Frontal cortex (tissue), 4 donors: ENCODE measurements around the gene MESD. TPM values are rescaled to one million over a fixed set of nuclear protein-coding genes. Genes with fewer than 3 reads are reported as not detected.

Experiments
- DNase-seq, 2 donors: peaks; one replicate each; pipeline ENCODE4 v3.0.0; 2012; ENCODE audit warnings: low spot score in 2 of 2
- FAIRE-seq: peaks from 2 replicates; lab custom pipeline; 2012; peaks lifted over from hg19 to GRCh38; lab: Jason Lieb, UNC
- small RNA-seq: library from RNA; depleted of rRNA; stranded (forward); fragments of <200 nt; gene quantifications from one replicate; pipeline ENCODE3, GENCODE V24; 2014
- total RNA-seq: library from RNA; depleted of rRNA; stranded (reverse); fragments of >200 nt; gene quantifications from one replicate; pipeline ENCODE4 v1.2.3, GENCODE V29; 2014
- donor health status: control.
- donor health status: control.
- donor health status: control.

Gene MESD
- total RNA-seq, 1 donor from 2014 or later, result 12.2 TPM

- DNase-seq (no peak), FAIRE-seq (no peak)
Measured at GRCh38 chr15:80921736-80922410, 67.7 kb downstream of the MESD start.

GRCh38 chr15:80920271-80920699, 69.3 kb downstream of the MESD start:
- DNase-seq (no peak), FAIRE-seq (no peak)

DNA sequence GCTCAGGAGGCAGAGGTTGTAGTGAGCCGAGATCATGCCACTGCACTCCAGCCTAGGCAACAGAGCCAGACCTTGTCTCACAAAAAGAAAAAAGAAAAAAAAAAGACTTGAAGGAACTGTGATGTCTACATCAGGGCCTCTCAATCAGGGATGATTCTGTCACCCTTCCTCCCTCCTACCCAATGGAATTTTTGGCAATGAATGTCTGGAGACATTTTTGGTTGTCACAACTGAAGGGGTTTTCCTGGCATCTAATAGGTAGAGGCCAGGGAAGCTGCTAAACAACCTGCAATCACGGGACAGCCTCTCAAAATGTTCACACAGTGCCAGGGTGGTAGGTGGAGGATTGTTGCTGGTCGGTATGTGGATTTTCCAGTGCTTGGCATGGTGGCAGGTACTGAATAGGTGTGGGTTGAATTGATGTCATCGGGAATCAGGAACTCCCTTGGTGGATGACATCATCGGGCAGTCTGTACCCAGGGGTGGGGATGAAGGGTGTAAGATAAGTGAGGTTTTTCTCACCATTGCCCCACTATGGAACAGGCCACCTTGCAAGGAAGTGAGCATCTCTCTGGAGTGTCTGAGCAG, 71.3 kb downstream of the MESD start:
- DNase-seq, result no peak
- no peak for FAIRE-seq

DNA sequence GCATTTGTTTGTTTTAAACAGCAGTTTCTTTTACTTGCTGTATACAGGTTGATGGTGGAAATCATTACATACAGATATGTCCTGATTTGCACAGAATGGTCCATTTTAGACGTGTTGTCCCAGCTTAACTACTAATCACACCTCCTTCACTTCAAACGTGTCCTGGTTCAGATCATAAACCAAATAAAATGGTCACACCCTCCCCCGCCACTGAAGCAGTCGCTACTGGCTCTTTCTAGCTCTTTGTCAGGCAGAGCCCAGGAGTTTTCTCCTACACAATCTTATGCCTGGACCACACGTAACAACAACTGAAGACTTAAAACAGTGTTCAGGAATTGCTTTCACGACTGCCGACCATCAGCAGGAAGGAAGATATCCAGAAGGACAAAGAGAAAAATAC, 73.6 kb downstream of the MESD start:
- no peak for DNase-seq
- FAIRE-seq, result no peak

GRCh38 chr15:80915472-80915871, 74.1 kb downstream of the MESD start:
- DNase-seq (no peak), FAIRE-seq (no peak)

GRCh38 chr15:80913541-80913940, 76.1 kb downstream of the MESD start:
- FAIRE-seq, result no peak

GRCh38 chr15:80912673-80913072, 76.9 kb downstream of the MESD start:
- FAIRE-seq, result no peak
- no peak for DNase-seq

More at GRCh38 chr15:80913541-80913940, 76.1 kb downstream of the MESD start:
- DNase-seq, result no peak

DNA sequence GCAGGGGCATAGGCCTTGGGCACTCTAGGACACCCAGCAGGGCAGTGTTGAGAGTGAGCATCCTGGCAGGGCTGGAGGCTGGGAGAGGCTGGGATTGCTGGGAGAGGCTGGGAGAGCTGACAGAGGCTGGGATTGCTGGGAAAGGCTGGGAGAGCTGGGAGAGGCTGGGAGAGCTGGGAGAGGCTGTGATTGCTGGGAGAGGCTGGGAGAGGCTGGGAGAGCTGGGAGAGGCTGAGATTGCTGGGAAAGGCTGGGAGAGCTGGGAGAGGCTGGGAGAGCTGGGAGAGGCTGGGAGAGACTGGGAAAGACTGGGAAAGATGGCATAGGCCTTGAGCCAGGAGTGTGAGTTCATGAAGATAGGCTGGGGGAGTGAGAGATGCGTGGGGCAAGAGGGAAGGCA, 77.8 kb downstream of the MESD start:
- FAIRE-seq (no peak), DNase-seq (no peak)

- DNase-seq (no peak), FAIRE-seq (no peak)
Measured at GRCh38 chr15:80906159-80906766, 83.4 kb downstream of the MESD start.

DNA sequence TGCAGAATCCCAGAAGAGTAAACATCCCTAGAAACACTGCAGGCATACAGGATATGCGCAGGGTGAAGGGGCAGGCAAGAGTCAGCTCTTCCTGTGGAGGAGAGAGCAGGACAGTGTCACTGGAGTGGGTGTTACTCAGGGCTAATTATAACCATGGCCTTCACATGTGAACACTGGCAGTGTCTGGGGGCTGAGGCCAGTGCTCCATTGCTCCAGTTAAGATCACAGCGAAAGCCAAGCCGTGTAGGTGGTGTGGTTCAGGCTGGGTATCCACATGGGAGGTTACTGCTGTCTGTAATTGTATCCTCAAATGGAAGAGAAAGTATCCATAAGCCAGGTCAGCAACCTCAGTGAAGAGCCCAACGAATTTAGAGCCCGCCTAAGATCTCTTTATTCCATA, 84.6 kb downstream of the MESD start:
- no peak for FAIRE-seq

DNA sequence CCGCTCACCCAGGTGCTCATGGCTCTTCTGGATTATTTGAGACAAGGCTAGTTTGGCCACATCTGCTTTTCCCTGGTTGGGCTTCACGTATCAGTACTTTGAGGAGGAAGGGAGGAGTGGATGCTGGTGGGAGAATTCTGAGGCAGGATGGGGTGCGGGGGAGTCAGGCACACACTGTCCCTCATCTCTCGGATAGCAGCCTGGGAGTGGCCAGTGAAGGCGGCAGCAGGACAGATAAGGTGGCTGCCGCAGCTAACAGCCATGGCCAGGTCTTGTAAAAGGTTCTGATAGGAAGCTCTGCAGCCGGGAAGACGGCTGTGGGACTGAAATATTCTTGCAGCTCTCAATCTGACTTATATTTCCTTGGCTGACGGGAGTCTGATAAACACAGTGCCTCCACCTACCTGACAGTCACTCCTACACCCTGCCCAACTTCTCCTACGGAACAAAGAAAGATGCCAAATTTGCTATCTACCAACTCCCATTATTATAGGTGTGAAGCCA, 87.3 kb downstream of the MESD start:
- DNase-seq, result no peak
- FAIRE-seq, result no peak

More for the DNA sequence above, 84.6 kb downstream of the MESD start:
- no peak for DNase-seq

GRCh38 chr15:80898040-80898439, 91.6 kb downstream of the MESD start:
- FAIRE-seq, result no peak

More at GRCh38 chr15:80898040-80898439, 91.6 kb downstream of the MESD start:
- no peak for DNase-seq

Small RNAs within 50 kb of the gene (small RNA-seq; reads per million reads assigned to genes)
- not detected for gene MIR4514

Other genes starting within 250 kb of the MESD start
- gene CEMIP, start 210.4 kb downstream of the MESD start, total RNA-seq, result 3.7 TPM
- 6.1 TPM for gene TLNRD1, start 11.1 kb upstream of the MESD start, total RNA-seq
- gene CFAP161, start 144.5 kb upstream of the MESD start, total RNA-seq, result 6.9 TPM
- gene IL16, start 207.1 kb upstream of the MESD start, total RNA-seq, result 0.82 TPM